Bronchial epithelial cell (primary cell): ENCODE results near the gene FCHO2. TPM values are rescaled to one million over a fixed set of nuclear protein-coding genes. Genes with fewer than 3 reads are reported as not detected.

Experiments
- DNase-seq: peaks from one replicate; pipeline ENCODE4 v3.0.0-alpha.2; 2010; ENCODE audit warnings: low read depth
- FAIRE-seq: peaks from 2 replicates; lab custom pipeline; 2011; peaks lifted over from hg19 to GRCh38; lab: Jason Lieb, UNC
- H3K27me3 ChIP-seq: 2 replicates; pipeline ENCODE4 v1.5.1; 2011; ENCODE audit warnings: low read length; ENCODE audit not compliant: control insufficient read depth, insufficient read depth
- H3K36me3 ChIP-seq: 2 replicates; pipeline ENCODE4 v1.5.1; 2011; ENCODE audit warnings: low read length; ENCODE audit not compliant: control insufficient read depth, insufficient read depth
- H3K4me3 ChIP-seq: 2 replicates; pipeline ENCODE4 v1.5.1; 2011; ENCODE audit warnings: mild to moderate bottlenecking, low read depth, low read length, control low read depth
- CTCF ChIP-seq: IDR thresholded peaks from 2 replicates; pipeline ENCODE4 v1.5.1; 2011; ENCODE audit warnings: mild to moderate bottlenecking, moderate library complexity, low read length, control low read depth, inconsistent platforms; ENCODE audit not compliant: insufficient read depth, severe bottlenecking
- total RNA-seq: library from RNA; depleted of rRNA; stranded (reverse); fragments of >200 nt; gene quantifications from 2 replicates; pipeline ENCODE4 v1.2.1, GENCODE V29; 2014

FCHO2 gene
- total RNA-seq, 1 donor from 2014 or later: 10.5 TPM

GRCh38 chr5:73116506-73116905 lies 160.7 kb downstream of the FCHO2 start:
- no peak for DNase-seq
- TF ChIP-seq CTCF: no peak
- Histone ChIP-seq H3K4me3 (no peak overlapping the region), H3K36me3 (no peaks in the 10 kb centered on the region), H3K27me3 (no peaks in the 10 kb centered on the region)
- FAIRE-seq: no peak

DNA sequence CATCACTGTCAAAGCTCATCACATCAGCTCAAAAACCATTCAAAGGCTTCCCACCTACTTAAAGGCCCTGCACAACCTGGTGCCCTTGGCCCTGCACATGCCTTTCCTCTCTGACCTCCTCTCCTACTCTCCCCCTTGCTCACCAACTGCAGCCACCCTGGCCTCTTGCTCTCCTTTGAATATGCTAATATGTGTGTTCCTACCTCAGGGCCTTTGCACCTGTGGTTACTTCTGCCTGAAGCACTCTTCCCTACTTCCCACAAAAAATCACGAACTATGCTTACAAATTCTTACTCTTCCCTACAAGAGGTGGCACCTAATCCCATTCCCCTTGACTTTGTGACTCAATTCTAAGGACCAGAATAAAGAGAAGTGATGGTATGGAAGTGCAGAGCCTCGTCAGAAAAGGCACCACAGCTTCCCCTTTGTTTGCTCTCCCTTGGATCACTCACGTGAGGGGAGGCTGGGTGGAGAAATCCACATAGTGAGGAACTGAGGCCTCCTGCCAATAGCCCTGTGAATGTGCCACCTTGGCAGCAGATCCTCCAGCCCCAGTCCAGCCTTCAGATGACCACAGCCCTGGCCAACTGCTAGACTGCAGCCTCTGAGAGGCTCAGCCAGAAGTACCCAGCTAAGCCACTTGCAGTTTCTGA lies 161.4 kb downstream of the FCHO2 start:
- TF ChIP-seq CTCF: no peak
- no peak overlapping the region for H3K4me3 ChIP-seq
- no peaks in the 10 kb centered on the region for H3K27me3 ChIP-seq
- DNase-seq: no peak
- no peak for FAIRE-seq
- H3K36me3 ChIP-seq: no peaks in the 10 kb centered on the region

- DNase-seq: peak; percentile 70
- TF ChIP-seq CTCF: no peak
- H3K27me3 ChIP-seq: no peaks in the 10 kb centered on the region
- no peak for FAIRE-seq
- H3K4me3 ChIP-seq: no peak overlapping the region
- no peaks in the 10 kb centered on the region for H3K36me3 ChIP-seq
These were observed 162.6 kb downstream of the FCHO2 start for GRCh38 chr5:73118391-73118973.

DNA sequence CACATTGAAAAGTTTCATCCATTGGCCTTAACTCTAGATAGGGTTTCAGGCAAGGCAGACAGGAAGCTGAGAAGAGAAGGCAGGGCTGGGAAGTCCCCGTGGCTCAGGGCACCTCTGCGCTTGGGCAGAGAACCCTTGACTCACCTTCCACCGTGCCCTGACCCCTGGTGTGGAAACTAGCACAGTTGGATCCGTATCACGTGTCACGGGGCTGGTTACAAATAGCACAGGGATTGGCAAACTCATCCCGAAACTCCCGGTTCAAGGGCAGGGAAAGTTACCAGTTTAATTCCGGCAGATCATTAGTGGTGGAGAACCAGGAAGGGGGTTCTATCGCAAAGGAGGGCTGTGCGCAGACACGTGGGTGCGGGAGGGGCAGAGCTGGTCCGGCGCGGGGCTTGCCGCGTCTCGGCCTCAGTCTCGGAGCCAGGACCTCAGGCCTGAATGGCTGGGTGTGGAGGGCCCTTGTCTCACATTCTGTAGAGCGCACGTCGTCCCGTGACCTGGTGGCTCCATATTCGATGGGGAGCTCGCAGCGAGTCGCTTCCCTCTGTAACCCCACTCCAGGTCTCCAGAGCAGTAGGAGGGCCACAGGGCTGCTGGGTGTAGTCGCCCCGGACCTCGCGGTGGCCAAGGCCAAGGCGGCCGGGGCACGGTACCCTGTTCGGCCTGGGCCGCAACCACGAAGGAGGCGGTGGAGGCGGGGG lies 163.8 kb downstream of the FCHO2 start:
- DNase-seq (peak; percentile 54), FAIRE-seq (no peak)
- TF ChIP-seq CTCF: no peak
- H3K36me3 ChIP-seq: no peaks in the 10 kb centered on the region
- H3K27me3 ChIP-seq: no peaks in the 10 kb centered on the region
- H3K4me3 ChIP-seq: peak overlapping the region; percentile 49

GRCh38 chr5:73120222-73121118 lies 164.6 kb downstream of the FCHO2 start, which contains the start of gene TMEM171:
Gene TMEM171 (plus strand): TSS chr5:73120575. CDS start chr5:73123374, 2,799 bp downstream.
- no peak for TF ChIP-seq CTCF
- FAIRE-seq (peak; percentile 66), DNase-seq (peak; percentile 52)
- Histone ChIP-seq H3K27me3 (no peaks in the 10 kb centered on the region), H3K36me3 (no peaks in the 10 kb centered on the region), H3K4me3 (peak within 1 kb of the TSS; percentile 49)
